GM13976 (cell line): Measurements from ENCODE around the gene SLC41A2.
"Not testable (repeated sequence)": the region's sequence is repeated elsewhere in the genome, so short reads cannot be mapped to it uniquely, and the experiment has no call there.

ENCODE experiments used
- DNase-seq: peaks from one replicate; pipeline ENCODE4 v3.0.0; 2012; ENCODE audit warnings: low spot score
- CTCF ChIP-seq: IDR thresholded peaks from 2 replicates; pipeline ENCODE4 v1.5.1; 2012; ENCODE audit warnings: borderline replicate concordance, mild to moderate bottlenecking; ENCODE audit not compliant: insufficient read depth; ENCODE audit errors: extremely low read depth, missing control alignments, control extremely low read depth
- in situ Hi-C: fragments of 300-500 bp; cut with MboI; formaldehyde crosslinking; loops from one replicate; pipeline ENCODE4 v1.12.0; 2022; ENCODE audit warnings: low sequenced_read_pairs, mixed read lengths, inconsistent platforms; ENCODE audit not compliant: unreplicated experiment

Gene SLC41A2

GRCh38 chr12:104991565-104992128 is 33.6 kb upstream of the SLC41A2 start:
- no peak for DNase-seq
- TF ChIP-seq CTCF = no peak
- in situ Hi-C loops = no loop called here

GRCh38 chr12:104990950-104991349 is 32.9 kb upstream of the SLC41A2 start:
- DNase-seq = no peak
- in situ Hi-C loops = no loop called here
- no peak for TF ChIP-seq CTCF

- in situ Hi-C loops = no loop called here
- peak; percentile 92 for DNase-seq
- no peak for TF ChIP-seq CTCF
Observed at GRCh38 chr12:104986022-104986941, 28.2 kb upstream of the SLC41A2 start, which contains the start of gene NOPCHAP1. TSS of gene NOPCHAP1 (plus strand) at chr12:104986316. CDS start at chr12:104986353, 37 bp downstream.

DNA sequence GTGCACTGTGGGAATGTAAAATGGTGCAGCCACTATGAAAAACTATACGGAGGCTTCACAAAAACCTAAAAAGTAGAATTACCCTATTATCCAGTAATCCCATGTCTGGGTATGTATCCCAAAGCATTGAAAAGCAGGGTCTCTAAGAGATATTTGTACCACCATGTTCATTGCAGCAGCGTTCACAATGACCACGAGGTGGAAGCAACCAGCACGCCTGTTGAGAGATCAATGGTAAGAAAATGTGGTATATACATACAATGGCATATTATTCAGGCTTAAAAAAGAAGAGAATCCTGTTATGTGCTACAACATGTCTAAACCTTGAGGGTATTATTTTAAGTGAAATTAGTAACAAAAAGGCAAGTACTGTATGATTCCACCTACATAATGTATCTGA is 27.1 kb upstream of the SLC41A2 start:
- TF ChIP-seq CTCF = no peak
- in situ Hi-C loops = no loop called here
- DNase-seq = no peak

DNA sequence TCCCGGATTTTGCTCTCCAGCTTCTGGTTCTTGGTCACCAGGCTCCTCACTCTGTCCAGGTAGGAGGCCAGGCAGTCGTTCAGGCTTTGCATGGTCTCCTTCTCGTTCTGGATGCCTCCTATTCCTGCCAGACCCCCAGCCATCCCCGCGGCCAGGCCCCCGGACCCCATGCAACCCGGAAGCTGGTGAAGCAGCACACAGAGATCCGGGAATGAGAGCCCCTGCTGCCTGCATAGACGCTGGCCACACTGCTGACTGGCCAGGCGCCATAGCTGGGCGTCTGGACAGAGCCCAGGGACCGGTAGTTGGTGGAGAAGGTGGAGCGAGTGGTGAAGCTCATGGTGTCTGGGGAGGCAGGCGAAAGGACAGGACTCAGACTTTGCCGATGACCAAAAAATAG is 19.6 kb upstream of the SLC41A2 start:
- DNase-seq, in situ Hi-C loops: not testable (repeated sequence)

DNA sequence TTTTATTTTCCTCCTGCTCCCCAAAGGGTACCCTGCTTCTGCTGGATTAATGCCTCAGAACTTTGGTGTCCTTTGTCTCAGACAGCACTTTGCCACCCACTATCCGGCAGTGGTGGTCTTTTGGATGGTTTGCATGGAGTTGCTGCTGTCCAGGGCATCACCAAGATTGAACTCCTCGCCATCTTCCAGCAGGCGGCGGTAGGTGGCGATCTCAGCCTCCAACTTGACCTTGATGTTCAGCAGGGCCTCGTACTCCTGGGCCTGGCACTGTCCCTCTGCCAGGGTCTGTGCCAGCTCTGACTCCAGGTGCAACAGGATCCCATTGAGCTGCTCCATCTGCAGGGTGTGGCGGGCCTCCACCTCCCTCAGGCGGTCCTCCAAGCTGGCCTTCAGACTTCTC is 18.6 kb upstream of the SLC41A2 start:
- in situ Hi-C loops = no loop called here
- no peak for TF ChIP-seq CTCF
- DNase-seq = no peak

DNA sequence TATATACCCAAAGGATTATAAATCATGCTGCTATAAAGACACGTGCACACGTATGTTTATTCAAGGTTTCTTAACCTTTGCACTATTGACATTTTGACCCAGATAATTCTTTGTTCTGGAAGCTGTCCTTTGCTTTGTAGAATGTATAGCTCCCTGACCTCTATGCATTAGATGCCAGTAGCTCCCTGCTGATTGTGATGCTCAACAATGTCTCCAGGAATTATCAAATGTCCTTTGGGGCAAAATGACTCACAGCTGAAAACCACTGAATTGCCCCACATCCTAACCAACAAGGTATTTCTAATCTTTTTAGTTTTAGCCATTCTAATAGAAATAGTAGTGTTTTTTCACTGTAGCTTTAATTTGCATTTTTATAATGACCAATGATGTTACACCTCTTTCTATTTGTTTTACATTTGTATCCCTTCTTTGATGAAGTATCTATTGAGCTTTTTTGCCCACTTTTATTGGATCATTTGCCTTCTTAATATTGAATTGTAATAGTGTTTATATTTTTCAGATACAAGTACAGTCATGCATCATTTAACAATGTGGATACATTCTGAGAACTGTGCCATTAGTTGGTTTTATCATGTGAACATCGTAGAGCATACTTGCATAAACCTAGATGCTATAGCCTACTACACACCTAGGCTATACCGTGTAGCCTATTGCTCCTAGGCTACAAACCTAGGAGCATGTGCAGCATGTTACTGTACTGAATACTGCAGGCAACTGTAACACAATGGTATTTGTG is 17.7 kb upstream of the SLC41A2 start:
- no peak for TF ChIP-seq CTCF
- DNase-seq = no peak
- in situ Hi-C loops = no loop called here
